ENCODE results near the gene ZFYVE26.

DNA sequence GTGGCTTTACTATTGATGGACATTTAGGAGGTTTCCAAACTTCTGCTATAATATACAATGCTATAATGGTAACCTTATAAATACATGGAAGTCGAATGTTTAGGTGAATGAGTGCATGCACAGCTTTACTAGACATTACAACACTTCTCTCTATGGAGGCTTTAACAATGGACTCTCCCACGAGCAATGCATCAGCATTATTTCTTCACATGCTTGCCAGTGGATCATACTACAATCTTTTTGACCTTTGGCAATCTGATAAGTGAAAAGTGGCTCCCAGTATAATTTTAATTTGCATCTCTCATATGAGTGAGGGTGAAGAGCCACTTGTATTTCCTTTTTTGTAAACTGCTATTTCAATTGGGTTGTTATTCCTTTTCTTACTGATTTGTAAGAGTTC lies 96.5 kb downstream of the ZFYVE26 start:
- TF ChIP-seq, protein P1, sequence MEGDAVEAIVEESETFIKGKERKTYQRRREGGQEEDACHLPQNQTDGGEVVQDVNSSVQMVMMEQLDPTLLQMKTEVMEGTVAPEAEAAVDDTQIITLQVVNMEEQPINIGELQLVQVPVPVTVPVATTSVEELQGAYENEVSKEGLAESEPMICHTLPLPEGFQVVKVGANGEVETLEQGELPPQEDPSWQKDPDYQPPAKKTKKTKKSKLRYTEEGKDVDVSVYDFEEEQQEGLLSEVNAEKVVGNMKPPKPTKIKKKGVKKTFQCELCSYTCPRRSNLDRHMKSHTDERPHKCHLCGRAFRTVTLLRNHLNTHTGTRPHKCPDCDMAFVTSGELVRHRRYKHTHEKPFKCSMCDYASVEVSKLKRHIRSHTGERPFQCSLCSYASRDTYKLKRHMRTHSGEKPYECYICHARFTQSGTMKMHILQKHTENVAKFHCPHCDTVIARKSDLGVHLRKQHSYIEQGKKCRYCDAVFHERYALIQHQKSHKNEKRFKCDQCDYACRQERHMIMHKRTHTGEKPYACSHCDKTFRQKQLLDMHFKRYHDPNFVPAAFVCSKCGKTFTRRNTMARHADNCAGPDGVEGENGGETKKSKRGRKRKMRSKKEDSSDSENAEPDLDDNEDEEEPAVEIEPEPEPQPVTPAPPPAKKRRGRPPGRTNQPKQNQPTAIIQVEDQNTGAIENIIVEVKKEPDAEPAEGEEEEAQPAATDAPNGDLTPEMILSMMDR (IDR thresholded peaks at IDR 0.05; ENCODE audit: low read depth, low read length), result no peak
- TF ChIP-seq EZH2phosphoT487 (IDR thresholded peaks at IDR 0.05; ENCODE audit: low read depth), result no peak
